ENCODE results near the gene TKT.

TKT gene

DNA sequence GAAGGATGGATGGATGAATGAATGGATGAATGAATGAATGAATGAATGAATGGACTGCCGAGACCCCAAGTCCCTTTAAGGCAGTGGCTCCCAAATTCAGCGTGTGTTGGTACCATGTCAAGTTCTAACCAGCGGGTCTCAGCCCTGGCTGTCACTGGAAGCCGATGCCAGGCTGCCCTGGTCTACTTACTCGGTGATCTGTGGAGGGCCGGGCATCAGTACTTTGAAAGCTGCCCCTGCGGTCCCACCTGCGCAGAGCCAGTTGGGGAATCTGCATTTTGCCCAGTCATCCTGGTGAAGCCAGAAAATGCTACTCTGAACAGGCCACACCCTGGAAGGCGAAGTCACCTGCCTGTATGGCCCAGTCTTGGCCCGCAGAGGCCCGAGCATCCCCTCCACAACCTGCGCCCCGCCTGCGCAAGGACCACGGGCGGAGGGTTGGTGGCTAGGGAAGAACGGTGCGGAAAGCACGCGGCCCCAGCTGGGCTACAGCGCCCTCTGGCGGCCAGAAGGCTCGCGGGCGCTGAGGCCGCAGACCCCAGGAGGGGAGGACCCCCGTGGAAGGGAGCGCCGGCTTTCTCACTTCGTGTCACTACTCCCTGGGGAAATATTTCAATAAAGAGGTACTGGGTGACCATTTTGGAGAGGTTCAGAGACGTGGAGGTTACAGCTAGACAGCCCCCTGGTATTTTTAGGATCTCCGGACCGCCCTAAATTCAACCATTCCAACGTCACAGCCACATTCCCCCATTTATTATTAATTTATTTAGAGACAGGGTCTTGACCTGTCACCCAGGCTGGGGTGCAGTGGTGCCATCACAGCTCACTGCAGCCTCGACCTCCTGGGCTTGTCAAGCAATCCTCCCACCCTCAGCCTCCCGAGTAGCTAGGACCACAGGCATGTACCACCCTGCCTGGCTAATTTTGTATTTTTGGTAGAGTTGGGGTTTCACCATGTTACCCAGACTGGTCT, 59.9 kb downstream of the TKT start:
- peak; percentile 28 for DNase-seq

DNA sequence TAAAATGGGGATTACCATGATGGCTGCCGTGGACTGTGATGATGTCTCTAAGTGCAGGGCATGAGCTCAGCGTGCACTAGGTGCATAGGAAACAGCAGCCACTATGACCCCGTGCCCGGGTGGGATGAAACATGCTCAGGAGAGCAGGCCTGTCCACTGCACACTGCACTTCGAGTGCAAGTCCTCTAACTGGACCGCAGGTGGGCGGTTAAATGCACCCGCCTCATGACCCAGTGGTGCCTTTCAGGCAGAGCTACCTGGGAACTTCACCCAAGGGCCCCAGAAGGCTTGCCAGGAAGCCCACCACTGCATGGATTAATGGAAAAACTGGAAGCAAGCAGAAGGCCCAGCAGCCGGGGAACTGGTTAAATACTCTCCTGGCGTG, 60.8 kb downstream of the TKT start:
- no peak for DNase-seq

GRCh38 chr3:53194210-53195065, 61.4 kb downstream of the TKT start:
- peak; percentile 25 for DNase-seq

GRCh38 chr3:53193466-53194209, 62.2 kb downstream of the TKT start:
- no peak for DNase-seq

- DNase-seq: no peak
Observed at GRCh38 chr3:53192608-53193007, 63.2 kb downstream of the TKT start.

GRCh38 chr3:53191836-53192480, 63.9 kb downstream of the TKT start:
- DNase-seq: no peak

DNA sequence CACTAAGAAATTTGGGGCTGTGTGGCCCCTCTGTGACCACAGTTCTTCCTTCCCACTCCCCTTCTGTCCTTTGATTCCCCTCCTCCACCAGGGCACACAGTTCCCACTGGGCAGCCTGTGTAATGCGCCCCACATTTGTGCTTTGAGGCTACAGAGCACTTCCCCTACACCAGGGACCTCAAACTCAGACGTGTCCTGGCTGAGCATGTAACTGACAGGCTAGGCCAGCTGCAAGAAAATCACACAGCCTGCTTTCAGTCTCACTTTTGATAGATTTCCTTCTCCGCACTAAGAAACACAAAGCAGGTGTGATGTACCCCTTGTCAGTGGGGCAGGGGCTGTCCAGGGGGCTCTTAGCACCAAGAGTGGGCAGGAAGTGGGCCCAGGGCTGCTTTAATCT, 65.2 kb downstream of the TKT start:
- DNase-seq: no peak

- DNase-seq: no peak
Observed at GRCh38 chr3:53189276-53189675, 66.5 kb downstream of the TKT start.

DNA sequence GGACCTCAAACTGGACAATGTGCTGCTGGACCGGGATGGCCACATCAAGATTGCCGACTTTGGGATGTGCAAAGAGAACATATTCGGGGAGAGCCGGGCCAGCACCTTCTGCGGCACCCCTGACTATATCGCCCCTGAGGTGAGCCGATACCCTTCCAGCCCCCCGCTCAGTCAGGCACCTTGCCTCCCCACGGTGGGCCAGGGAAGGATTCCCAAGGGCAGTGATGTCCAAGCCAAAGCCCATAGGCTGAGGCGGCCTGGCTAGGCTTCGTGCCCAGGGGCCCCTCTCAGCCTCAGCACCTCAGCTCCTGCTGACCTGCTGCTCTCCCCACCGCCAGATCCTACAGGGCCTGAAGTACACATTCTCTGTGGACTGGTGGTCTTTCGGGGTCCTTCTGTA, 67.1 kb downstream of the TKT start:
- DNase-seq: no peak

DNA sequence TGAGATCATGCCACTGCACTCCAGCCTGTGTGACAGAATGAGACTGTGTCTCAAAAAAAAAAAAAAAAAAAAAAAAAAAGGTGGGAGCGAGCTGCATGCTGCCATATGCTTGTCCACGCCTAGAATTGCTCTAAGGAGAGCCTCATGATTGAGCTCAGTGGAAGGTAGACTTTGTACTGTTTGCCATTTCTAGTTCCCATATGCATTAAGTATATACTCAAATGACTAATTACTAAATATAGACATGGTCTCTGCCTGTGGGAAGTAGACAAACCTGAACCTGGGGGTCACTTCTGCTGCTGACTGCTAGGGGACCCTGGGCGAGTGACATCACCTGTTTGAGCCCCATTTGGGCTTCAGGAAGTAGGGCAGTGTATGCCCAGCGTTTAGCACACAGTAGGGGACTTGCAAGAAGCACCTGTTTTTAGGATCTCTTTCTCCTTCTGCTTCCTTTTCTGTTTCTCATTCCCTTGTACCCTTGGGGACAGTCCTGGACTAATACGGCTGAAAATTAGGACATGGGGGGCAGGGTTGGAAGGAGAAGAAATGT, 67.6 kb downstream of the TKT start:
- DNase-seq: no peak

- DNase-seq: peak; percentile 53
Observed at GRCh38 chr3:53187430-53187829, 68.4 kb downstream of the TKT start.

DNA sequence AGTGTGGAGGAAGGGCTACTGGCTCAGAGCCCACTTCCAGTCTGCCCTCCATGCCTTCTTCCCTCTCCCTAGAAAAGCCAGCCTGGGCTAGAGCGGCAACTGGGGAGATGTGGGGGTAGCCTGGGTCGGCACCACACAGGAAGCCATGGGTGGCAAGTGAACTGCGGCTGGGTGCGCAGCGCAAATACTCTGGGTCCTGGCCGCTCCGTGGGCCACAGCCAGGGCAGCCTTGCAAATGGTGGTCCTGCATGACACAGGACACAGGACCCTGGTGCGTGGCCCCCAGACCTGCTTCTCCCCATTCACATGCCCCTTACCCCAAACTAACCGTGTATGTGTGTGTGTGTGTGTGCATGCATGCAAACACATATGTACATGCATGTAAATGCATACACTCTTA, 69.1 kb downstream of the TKT start:
- DNase-seq: no peak

DNA sequence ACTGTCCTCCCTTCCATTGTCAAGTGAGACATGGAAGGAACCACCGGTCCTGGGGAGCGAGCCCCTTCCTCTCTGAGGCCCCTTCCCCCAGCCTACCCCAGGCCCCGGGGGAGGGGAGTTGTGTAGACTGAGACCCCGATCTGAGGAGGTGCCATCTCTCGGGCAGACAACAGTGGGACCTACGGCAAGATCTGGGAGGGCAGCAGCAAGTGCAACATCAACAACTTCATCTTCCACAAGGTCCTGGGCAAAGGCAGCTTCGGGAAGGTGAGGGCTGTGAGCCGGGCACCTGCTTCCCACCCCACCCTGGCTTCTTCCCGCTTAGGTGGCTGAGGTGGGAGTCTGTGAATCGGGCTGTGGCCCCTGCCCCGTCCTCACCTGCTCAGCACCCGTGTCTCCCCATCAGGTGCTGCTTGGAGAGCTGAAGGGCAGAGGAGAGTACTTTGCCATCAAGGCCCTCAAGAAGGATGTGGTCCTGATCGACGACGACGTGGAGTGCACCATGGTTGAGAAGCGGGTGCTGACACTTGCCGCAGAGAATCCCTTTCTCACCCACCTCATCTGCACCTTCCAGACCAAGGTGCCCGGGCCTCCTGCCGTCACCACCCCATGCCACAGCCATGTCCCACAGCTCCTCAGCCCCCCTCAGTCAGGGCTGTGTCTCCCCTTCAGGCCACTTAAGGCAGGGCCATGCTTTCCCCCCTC, 69.9 kb downstream of the TKT start:
- no peak for DNase-seq

- DNase-seq: no peak
Observed at GRCh38 chr3:53184701-53185100, 71.1 kb downstream of the TKT start.

GRCh38 chr3:53183514-53183913, 72.3 kb downstream of the TKT start:
- DNase-seq: no peak

DNA sequence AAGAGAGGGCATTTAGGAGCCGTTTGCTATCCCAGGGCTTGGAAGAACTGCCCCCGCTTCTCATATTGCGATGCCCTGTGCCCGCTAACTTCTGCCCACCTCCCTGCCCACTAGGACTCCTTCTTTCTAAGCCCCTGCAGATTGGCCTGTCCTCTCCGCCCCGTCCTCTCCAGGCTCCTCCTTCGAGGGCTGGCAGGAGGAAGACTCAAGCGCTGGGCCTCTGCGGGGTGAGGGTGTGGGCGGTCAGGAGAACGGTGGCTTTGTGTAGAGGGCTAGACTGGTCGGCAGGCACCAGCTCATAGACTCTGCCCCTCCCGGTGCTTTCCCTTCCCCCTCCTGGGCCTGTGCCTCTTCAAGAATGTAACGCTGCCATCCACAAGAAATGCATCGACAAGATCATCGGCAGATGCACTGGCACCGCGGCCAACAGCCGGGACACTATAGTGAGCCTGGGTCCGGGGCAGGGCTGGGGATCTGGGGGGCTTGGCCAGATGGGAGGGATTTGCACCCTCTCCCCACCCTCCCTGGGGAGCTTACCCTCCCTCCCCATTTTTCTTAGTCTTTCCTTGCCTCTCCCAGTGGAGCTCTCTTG, 73.0 kb downstream of the TKT start:
- DNase-seq: no peak

DNA sequence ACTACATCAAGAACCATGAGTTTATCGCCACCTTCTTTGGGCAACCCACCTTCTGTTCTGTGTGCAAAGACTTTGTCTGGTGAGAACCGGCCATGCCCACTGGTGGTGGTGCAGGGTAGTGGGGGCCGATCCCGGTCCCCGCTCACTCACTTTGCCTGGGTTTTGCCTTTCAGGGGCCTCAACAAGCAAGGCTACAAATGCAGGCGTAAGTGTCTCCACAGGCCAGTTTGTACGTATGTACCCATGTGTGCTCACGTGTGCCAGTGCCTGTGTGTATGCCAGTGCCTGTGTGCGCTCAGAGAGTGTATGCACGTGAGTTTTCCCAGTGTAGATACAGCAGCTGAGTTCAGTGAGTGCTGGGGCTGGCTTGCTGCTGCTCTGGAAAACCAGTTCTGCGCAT, 74.3 kb downstream of the TKT start:
- no peak for DNase-seq

GRCh38 chr3:53181024-53181371, 74.8 kb downstream of the TKT start:
- no peak for DNase-seq

- no peak for DNase-seq
Observed at GRCh38 chr3:53180305-53181023, 75.4 kb downstream of the TKT start.

DNA sequence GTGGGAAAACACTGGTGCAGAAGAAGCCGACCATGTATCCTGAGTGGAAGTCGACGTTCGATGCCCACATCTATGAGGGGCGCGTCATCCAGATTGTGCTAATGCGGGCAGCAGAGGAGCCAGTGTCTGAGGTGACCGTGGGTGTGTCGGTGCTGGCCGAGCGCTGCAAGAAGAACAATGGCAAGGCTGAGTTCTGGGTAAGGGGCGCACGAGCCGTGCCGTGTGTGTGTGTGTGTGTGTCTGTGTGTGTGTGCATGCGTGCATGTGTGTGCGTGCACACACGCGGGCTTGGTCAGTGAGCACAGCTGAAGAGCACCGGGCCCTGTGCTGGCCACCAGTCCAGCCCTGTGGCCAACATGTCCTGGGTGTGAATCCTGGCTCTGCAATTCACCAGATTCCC, 76.2 kb downstream of the TKT start:
- DNase-seq: no peak
